ENCODE data around the gene NTN1.
"Not testable (repeated sequence)": the region's sequence is repeated elsewhere in the genome, so short reads cannot be mapped to it uniquely, and the experiment has no call there.

Gene NTN1

GRCh38 chr17:9087921-9088320, 66.6 kb downstream of the NTN1 start:
- DNase-seq (ENCODE audit: low read depth in 2 of 2): no peak

- DNase-seq (ENCODE audit: low read depth in 2 of 2): no peak
Observed at GRCh38 chr17:9090641-9091096, 69.4 kb downstream of the NTN1 start.

GRCh38 chr17:9094193-9094592, 72.9 kb downstream of the NTN1 start:
- no peak for DNase-seq (ENCODE audit: low read depth in 2 of 2)

GRCh38 chr17:9095390-9095789, 74.1 kb downstream of the NTN1 start:
- no peak for DNase-seq (ENCODE audit: low read depth in 2 of 2)

- DNase-seq (ENCODE audit: low read depth in 2 of 2): no peak
Observed at GRCh38 chr17:9098242-9098825, 77.0 kb downstream of the NTN1 start.

- no peak for DNase-seq (ENCODE audit: low read depth in 2 of 2)
Observed at GRCh38 chr17:9101356-9101755, 80.0 kb downstream of the NTN1 start.

GRCh38 chr17:9103193-9103592, 81.9 kb downstream of the NTN1 start:
- DNase-seq (ENCODE audit: low read depth in 2 of 2): not testable (repeated sequence)

- DNase-seq (ENCODE audit: low read depth in 2 of 2): no peak
Observed at GRCh38 chr17:9104370-9105041, 83.2 kb downstream of the NTN1 start.

GRCh38 chr17:9105068-9105868, 84.0 kb downstream of the NTN1 start:
- DNase-seq (ENCODE audit: low read depth in 2 of 2): no peak

GRCh38 chr17:9106278-9106677, 85.0 kb downstream of the NTN1 start:
- DNase-seq (ENCODE audit: low read depth in 2 of 2): not testable (repeated sequence)

GRCh38 chr17:9107527-9107926, 86.2 kb downstream of the NTN1 start:
- DNase-seq (ENCODE audit: low read depth in 2 of 2): no peak

GRCh38 chr17:9108146-9108545, 86.8 kb downstream of the NTN1 start:
- no peak for DNase-seq (ENCODE audit: low read depth in 2 of 2)

- no peak for DNase-seq (ENCODE audit: low read depth in 2 of 2)
Observed at GRCh38 chr17:9109933-9110332, 88.6 kb downstream of the NTN1 start.

- DNase-seq (ENCODE audit: low read depth in 2 of 2): no peak
Observed at GRCh38 chr17:9110501-9110900, 89.2 kb downstream of the NTN1 start.

GRCh38 chr17:9115214-9116191, 94.2 kb downstream of the NTN1 start:
- peak; percentile 15 to 20 for DNase-seq (ENCODE audit: low read depth in 2 of 2)

GRCh38 chr17:9116311-9116835, 95.1 kb downstream of the NTN1 start:
- no peak for DNase-seq (ENCODE audit: low read depth in 2 of 2)

GRCh38 chr17:9116861-9117568, 95.7 kb downstream of the NTN1 start:
- no peak for DNase-seq (ENCODE audit: low read depth in 2 of 2)

GRCh38 chr17:9120471-9120870, 99.2 kb downstream of the NTN1 start:
- DNase-seq (ENCODE audit: low read depth in 2 of 2): no peak

GRCh38 chr17:9121186-9121820, 100.0 kb downstream of the NTN1 start:
- DNase-seq (ENCODE audit: low read depth in 2 of 2): no peak

Measured in fibroblast of skin of left biceps (primary cell).